Smooth muscle cell (in vitro differentiated cells): ENCODE results near the gene PRELID1. TPM values are rescaled to one million over a fixed set of nuclear protein-coding genes. Genes with fewer than 3 reads are reported as not detected.

Experiments
- DNase-seq: peaks from one replicate; lab custom pipeline; 2025; ENCODE audit not compliant: unreplicated experiment; lab: John Stamatoyannopoulos, UW
- H2AFZ ChIP-seq: fragments of 200-600 bp; sonication (generic); 2 replicates; pipeline ENCODE4 v1.6.0; 2016; ENCODE audit warnings: antibody characterized with exemption, low read depth, mild to moderate bottlenecking
- H3F3A ChIP-seq: fragments of 200-600 bp; sonication (generic); 2 replicates; pipeline ENCODE4 v1.6.0; 2017; ENCODE audit warnings: antibody characterized with exemption, low read depth
- H3K27ac ChIP-seq: fragments of 200-600 bp; sonication (generic); 2 replicates; pipeline ENCODE4 v1.5.1; 2016; ENCODE audit warnings: low read depth, mild to moderate bottlenecking
- H3K27me3 ChIP-seq: fragments of 200-600 bp; sonication (generic); 2 replicates; pipeline ENCODE4 v1.6.1; 2016; ENCODE audit warnings: low read depth, mild to moderate bottlenecking
- H3K36me3 ChIP-seq: fragments of 200-600 bp; sonication (generic); 2 replicates; pipeline ENCODE4 v1.5.1; 2016; ENCODE audit warnings: low read depth
- H3K4me1 ChIP-seq: fragments of 200-600 bp; sonication (generic); 2 replicates; pipeline ENCODE4 v1.5.1; 2016; ENCODE audit warnings: low read depth
- H3K4me2 ChIP-seq: fragments of 200-600 bp; sonication (generic); 2 replicates; pipeline ENCODE4 v1.6.0; 2016; ENCODE audit warnings: mild to moderate bottlenecking
- H3K4me3 ChIP-seq: fragments of 200-600 bp; sonication (generic); 2 replicates; pipeline ENCODE4 v1.5.1; 2016; ENCODE audit warnings: mild to moderate bottlenecking
- H3K79me2 ChIP-seq: fragments of 200-600 bp; sonication (generic); 2 replicates; pipeline ENCODE4 v1.6.0; 2016; ENCODE audit warnings: low read depth, mild to moderate bottlenecking
- H3K9ac ChIP-seq: fragments of 200-600 bp; sonication (generic); 2 replicates; pipeline ENCODE4 v1.6.0; 2016; ENCODE audit warnings: low read depth
- H3K9me3 ChIP-seq: fragments of 200-600 bp; sonication (generic); replicated peaks from 2 replicates; pipeline ENCODE4 v1.5.1; 2016; ENCODE audit warnings: low read depth
- H4K20me1 ChIP-seq: fragments of 200-600 bp; sonication (generic); 2 replicates; pipeline ENCODE4 v1.6.0; 2016; ENCODE audit warnings: low read depth
- WGBS: methylation state at CpG from one replicate; pipeline ENCODE4 v1.1.7; 2016; ENCODE audit warnings: low lambda C conversion rate; 5-methylcytosine and 5-hydroxymethylcytosine counted together
- polyA plus RNA-seq: library from polyadenylated mRNA; unstranded; fragments of >200 nt; fragmentation: Nextera tagmentation; extraction: Ambion mirVana; gene quantifications from 2 replicates; pipeline ENCODE4 v1.2.1, GENCODE V29; 2016
- total RNA-seq: library from RNA; depleted of rRNA; stranded (reverse); fragments of >200 nt; gene quantifications from 2 replicates; pipeline ENCODE4 v1.2.3, GENCODE V29; 2014
- TF ChIP-seq, protein P1 (sequence below): fragments of 200-600 bp; sonication (generic); IDR thresholded peaks from 2 replicates; pipeline ENCODE4 v1.5.1; 2017; ENCODE audit warnings: borderline replicate concordance, mild to moderate bottlenecking, antibody characterized with exemption; ENCODE audit not compliant: insufficient read depth, poor library complexity, severe bottlenecking

The PRELID1 gene
- total and polyA plus RNA-seq, 2 experiments from 2014 or later, result 197 to 268 TPM

DNA sequence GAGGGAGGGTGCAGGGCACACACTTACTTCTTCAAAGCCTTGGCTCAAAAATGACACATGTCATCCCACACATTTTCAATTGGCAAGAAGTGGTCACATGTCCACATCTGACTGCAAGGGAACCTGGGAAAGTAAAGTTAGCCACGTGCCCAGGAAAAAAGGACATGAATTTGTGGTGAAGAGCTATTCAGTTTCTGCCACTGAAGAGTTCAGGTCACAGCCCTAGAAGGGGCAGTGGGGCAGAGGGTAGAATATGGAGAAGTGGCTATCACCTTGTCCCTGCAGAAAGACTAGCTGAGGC is 52.2 kb downstream of the PRELID1 start:
- no peaks in the 10 kb centered on the region for H4K20me1 ChIP-seq
- H2AFZ ChIP-seq, result no peak overlapping the region
- no peak overlapping the region for H3K9ac ChIP-seq
- peaks cover 1% of the 10 kb centered on the region for H3K4me1 ChIP-seq
- no peaks in the 10 kb centered on the region for H3K36me3 ChIP-seq
- no peak for DNase-seq
- H3K79me2 ChIP-seq, result peaks cover 4% of the 10 kb centered on the region
- H3K4me2 ChIP-seq, result no peak overlapping the region
- no peaks in the 10 kb centered on the region for H3K9me3 ChIP-seq
- H3K27ac ChIP-seq, result no peak overlapping the region
- no peaks in the 10 kb centered on the region for H3F3A ChIP-seq
- TF ChIP-seq, protein P1, sequence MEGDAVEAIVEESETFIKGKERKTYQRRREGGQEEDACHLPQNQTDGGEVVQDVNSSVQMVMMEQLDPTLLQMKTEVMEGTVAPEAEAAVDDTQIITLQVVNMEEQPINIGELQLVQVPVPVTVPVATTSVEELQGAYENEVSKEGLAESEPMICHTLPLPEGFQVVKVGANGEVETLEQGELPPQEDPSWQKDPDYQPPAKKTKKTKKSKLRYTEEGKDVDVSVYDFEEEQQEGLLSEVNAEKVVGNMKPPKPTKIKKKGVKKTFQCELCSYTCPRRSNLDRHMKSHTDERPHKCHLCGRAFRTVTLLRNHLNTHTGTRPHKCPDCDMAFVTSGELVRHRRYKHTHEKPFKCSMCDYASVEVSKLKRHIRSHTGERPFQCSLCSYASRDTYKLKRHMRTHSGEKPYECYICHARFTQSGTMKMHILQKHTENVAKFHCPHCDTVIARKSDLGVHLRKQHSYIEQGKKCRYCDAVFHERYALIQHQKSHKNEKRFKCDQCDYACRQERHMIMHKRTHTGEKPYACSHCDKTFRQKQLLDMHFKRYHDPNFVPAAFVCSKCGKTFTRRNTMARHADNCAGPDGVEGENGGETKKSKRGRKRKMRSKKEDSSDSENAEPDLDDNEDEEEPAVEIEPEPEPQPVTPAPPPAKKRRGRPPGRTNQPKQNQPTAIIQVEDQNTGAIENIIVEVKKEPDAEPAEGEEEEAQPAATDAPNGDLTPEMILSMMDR, result no peak
- 50% methylated on average over 1 of the region's 1 CpG for WGBS
- H3K4me3 ChIP-seq, result no peak overlapping the region
- H3K27me3 ChIP-seq, result no peaks in the 10 kb centered on the region

Other genes starting within 250 kb of the PRELID1 start
- 0.90 and 1.8 TPM in 2 replicates for gene FGFR4, start 216.9 kb upstream of the PRELID1 start, total RNA-seq
- gene FGFR4, start 216.9 kb upstream of the PRELID1 start, polyA plus RNA-seq, result 0.63 and 1.1 TPM in 2 replicates
- gene NSD1, start 170.0 kb upstream of the PRELID1 start, total RNA-seq, result 38.2 and 45.2 TPM in 2 replicates
- gene NSD1, start 170.0 kb upstream of the PRELID1 start, polyA plus RNA-seq, result 22.6 and 34.0 TPM in 2 replicates
- gene RAB24, start 80 bp upstream of the PRELID1 start, total RNA-seq, result 15.3 and 41.8 TPM in 2 replicates
- 46.4 and 49.5 TPM in 2 replicates for gene RAB24, start 80 bp upstream of the PRELID1 start, polyA plus RNA-seq
- 8.6 and 16.9 TPM in 2 replicates for gene MXD3, start 8.1 kb downstream of the PRELID1 start, total RNA-seq
- 14.9 and 15.6 TPM in 2 replicates for gene MXD3, start 8.1 kb downstream of the PRELID1 start, polyA plus RNA-seq
- 178 and 241 TPM in 2 replicates for gene LMAN2, start 47.9 kb downstream of the PRELID1 start, total RNA-seq
- 236 and 253 TPM in 2 replicates for gene LMAN2, start 47.9 kb downstream of the PRELID1 start, polyA plus RNA-seq
- gene RGS14, start 54.1 kb downstream of the PRELID1 start, total RNA-seq, result 6.0 and 38.5 TPM in 2 replicates
- 23.3 and 23.8 TPM in 2 replicates for gene RGS14, start 54.1 kb downstream of the PRELID1 start, polyA plus RNA-seq
- not detected in 2 replicates for gene SLC34A1, start 80.6 kb downstream of the PRELID1 start, total RNA-seq
- not detected in 2 replicates for gene SLC34A1, start 80.6 kb downstream of the PRELID1 start, polyA plus RNA-seq
- gene PFN3, start 96.9 kb downstream of the PRELID1 start, total RNA-seq, result not detected in 2 replicates
- not detected in 2 replicates for gene PFN3, start 96.9 kb downstream of the PRELID1 start, polyA plus RNA-seq
- 1.8 and 3.6 TPM in 2 replicates for gene F12, start 105.8 kb downstream of the PRELID1 start, total RNA-seq
- 10.4 and 15.0 TPM in 2 replicates for gene F12, start 105.8 kb downstream of the PRELID1 start, polyA plus RNA-seq
- gene GRK6, start 122.9 kb downstream of the PRELID1 start, total RNA-seq, result 13.3 and 20.8 TPM in 2 replicates
- gene GRK6, start 122.9 kb downstream of the PRELID1 start, polyA plus RNA-seq, result 28.5 and 33.8 TPM in 2 replicates
- gene PRR7, start 143.0 kb downstream of the PRELID1 start, total RNA-seq, result 6.5 and 6.7 TPM in 2 replicates
- 31.9 and 33.6 TPM in 2 replicates for gene PRR7, start 143.0 kb downstream of the PRELID1 start, polyA plus RNA-seq
- 116 and 121 TPM in 2 replicates for gene DBN1, start 169.8 kb downstream of the PRELID1 start, total RNA-seq
- gene DBN1, start 169.8 kb downstream of the PRELID1 start, polyA plus RNA-seq, result 194 and 202 TPM in 2 replicates
- 172 and 235 TPM in 2 replicates for gene PDLIM7, start 193.8 kb downstream of the PRELID1 start, total RNA-seq
- gene PDLIM7, start 193.8 kb downstream of the PRELID1 start, polyA plus RNA-seq, result 511 and 635 TPM in 2 replicates
- gene DOK3, start 206.0 kb downstream of the PRELID1 start, total RNA-seq, result 0.58 and 1.5 TPM in 2 replicates
- 1.4 and 3.5 TPM in 2 replicates for gene DOK3, start 206.0 kb downstream of the PRELID1 start, polyA plus RNA-seq
- 77.2 and 90.0 TPM in 2 replicates for gene DDX41, start 213.2 kb downstream of the PRELID1 start, total RNA-seq
- 72.5 and 80.4 TPM in 2 replicates for gene DDX41, start 213.2 kb downstream of the PRELID1 start, polyA plus RNA-seq